Measurements from ENCODE around the gene GRIFIN. TPM values are rescaled to one million over a fixed set of nuclear protein-coding genes. Genes with fewer than 3 reads are reported as not detected.
"Not testable (repeated sequence)": the region's sequence is repeated elsewhere in the genome, so short reads cannot be mapped to it uniquely, and the experiment has no call there.

The GRIFIN gene
- polyA plus RNA-seq, 1 donor (not counting 4 experiments of a cell fraction or from before 2014, with no cell fraction given) = not detected

- no peaks in the 10 kb centered on the region for H3K27me3 ChIP-seq (ENCODE audit: control insufficient read depth, extremely low read depth, insufficient read depth, low read length)
- dilution Hi-C loops (cut with MboI; ENCODE audit: extremely low pct_ligation_motif_present, low sequenced_read_pairs) = no loop called here
- no peaks in the 10 kb centered on the region for H3K9me1 ChIP-seq (ENCODE audit: control insufficient read depth, extremely low read depth, insufficient read depth, low read length)
- no peaks in the 10 kb centered on the region for H3K9me3 ChIP-seq (ENCODE audit: control insufficient read depth, low read depth, low read length)
- H3K4me1 ChIP-seq (ENCODE audit: control insufficient read depth, extremely low read depth, insufficient read depth, low read length) = no peaks in the 10 kb centered on the region
- TF ChIP-seq CTCF (optimal IDR thresholded peaks at IDR 0.05 in 1 of 3, IDR thresholded peaks at IDR 0.05 in 1 of 3, conservative IDR thresholded peaks at IDR 0.05 in 1 of 3; ENCODE audit: extremely low read depth in 1 of 3, insufficient read depth in 2 of 3, low read length in 3 of 3) (no peak), EZH2 (IDR thresholded peaks at IDR 0.05; ENCODE audit: low read length) (no peak)
- H3K4me2 ChIP-seq (ENCODE audit: control insufficient read depth, extremely low read depth, insufficient read depth, low read depth, low read length) = no peak overlapping the region
- no peak overlapping the region for H3K9ac ChIP-seq (ENCODE audit: control insufficient read depth, extremely low read depth, insufficient read depth, low read length)
- FAIRE-seq (no peak), DNase-seq (ENCODE audit: low read depth, low spot score) (no peak)
- no peak overlapping the region for H2AFZ ChIP-seq (ENCODE audit: control insufficient read depth, low read length)
- no peaks in the 10 kb centered on the region for H3K36me3 ChIP-seq (ENCODE audit: control insufficient read depth in 2 of 2, extremely low read depth in 1 of 2, insufficient read depth in 2 of 2, low read length in 2 of 2)
- H4K20me1 ChIP-seq (ENCODE audit: control insufficient read depth, extremely low read depth, insufficient read depth, low read length) = no peaks in the 10 kb centered on the region
- H3K79me2 ChIP-seq (ENCODE audit: control insufficient read depth, insufficient read depth, low read length) = no peaks in the 10 kb centered on the region
- no peak overlapping the region for H3K4me3 ChIP-seq (ENCODE audit: control insufficient read depth in 2 of 3, extremely low read depth in 1 of 3, insufficient read depth in 2 of 3, low read depth in 1 of 3, low read length in 3 of 3)
- no peak overlapping the region for H3K27ac ChIP-seq (ENCODE audit: control insufficient read depth, insufficient read depth, low read length)
These were observed 16.5 kb downstream of the GRIFIN start for GRCh38 chr7:2459674-2460073.

GRCh38 chr7:2453849-2454248 lies 22.3 kb downstream of the GRIFIN start:
- H2AFZ ChIP-seq (ENCODE audit: control insufficient read depth, low read length); H3K4me2 ChIP-seq (ENCODE audit: control insufficient read depth, extremely low read depth, insufficient read depth, low read depth, low read length); H3K79me2 ChIP-seq (ENCODE audit: control insufficient read depth, insufficient read depth, low read length); H3K9me3 ChIP-seq (ENCODE audit: control insufficient read depth, low read depth, low read length); H3K9me1 ChIP-seq (ENCODE audit: control insufficient read depth, extremely low read depth, insufficient read depth, low read length); H3K4me1 ChIP-seq (ENCODE audit: control insufficient read depth, extremely low read depth, insufficient read depth, low read length); H3K27ac ChIP-seq (ENCODE audit: control insufficient read depth, insufficient read depth, low read length); H3K9ac ChIP-seq (ENCODE audit: control insufficient read depth, extremely low read depth, insufficient read depth, low read length); dilution Hi-C loops (cut with MboI; ENCODE audit: extremely low pct_ligation_motif_present, low sequenced_read_pairs); DNase-seq (ENCODE audit: low read depth, low spot score); H3K27me3 ChIP-seq (ENCODE audit: control insufficient read depth, extremely low read depth, insufficient read depth, low read length); H3K36me3 ChIP-seq (ENCODE audit: control insufficient read depth in 2 of 2, extremely low read depth in 1 of 2, insufficient read depth in 2 of 2, low read length in 2 of 2); FAIRE-seq; H4K20me1 ChIP-seq (ENCODE audit: control insufficient read depth, extremely low read depth, insufficient read depth, low read length); H3K4me3 ChIP-seq (ENCODE audit: control insufficient read depth in 2 of 3, extremely low read depth in 1 of 3, insufficient read depth in 2 of 3, low read depth in 1 of 3, low read length in 3 of 3): not testable (repeated sequence)

- no peak for TF ChIP-seq CTCF (optimal IDR thresholded peaks at IDR 0.05 in 1 of 3, IDR thresholded peaks at IDR 0.05 in 1 of 3, conservative IDR thresholded peaks at IDR 0.05 in 1 of 3; ENCODE audit: extremely low read depth in 1 of 3, insufficient read depth in 2 of 3, low read length in 3 of 3)
- no peak for TF ChIP-seq EZH2 (IDR thresholded peaks at IDR 0.05; ENCODE audit: low read length)
- Histone ChIP-seq H3K4me3 (ENCODE audit: control insufficient read depth in 2 of 3, extremely low read depth in 1 of 3, insufficient read depth in 2 of 3, low read depth in 1 of 3, low read length in 3 of 3) (no peak overlapping the region), H3K9ac (ENCODE audit: control insufficient read depth, extremely low read depth, insufficient read depth, low read length) (no peak overlapping the region), H3K79me2 (ENCODE audit: control insufficient read depth, insufficient read depth, low read length) (no peaks in the 10 kb centered on the region), H3K9me1 (ENCODE audit: control insufficient read depth, extremely low read depth, insufficient read depth, low read length) (no peaks in the 10 kb centered on the region), H3K4me1 (ENCODE audit: control insufficient read depth, extremely low read depth, insufficient read depth, low read length) (no peaks in the 10 kb centered on the region), H3K4me2 (ENCODE audit: control insufficient read depth, extremely low read depth, insufficient read depth, low read depth, low read length) (no peak overlapping the region), H3K9me3 (ENCODE audit: control insufficient read depth, low read depth, low read length) (no peaks in the 10 kb centered on the region), H3K27me3 (ENCODE audit: control insufficient read depth, extremely low read depth, insufficient read depth, low read length) (peaks cover 3% of the 10 kb centered on the region), H2AFZ (ENCODE audit: control insufficient read depth, low read length) (no peak overlapping the region), H3K36me3 (ENCODE audit: control insufficient read depth in 2 of 2, extremely low read depth in 1 of 2, insufficient read depth in 2 of 2, low read length in 2 of 2) (no peaks in the 10 kb centered on the region), H3K27ac (ENCODE audit: control insufficient read depth, insufficient read depth, low read length) (no peak overlapping the region), H4K20me1 (ENCODE audit: control insufficient read depth, extremely low read depth, insufficient read depth, low read length) (no peaks in the 10 kb centered on the region)
- dilution Hi-C loops (cut with MboI; ENCODE audit: extremely low pct_ligation_motif_present, low sequenced_read_pairs) = no loop called here
- DNase-seq (ENCODE audit: low read depth, low spot score) (no peak), FAIRE-seq (no peak)
These were observed 23.4 kb downstream of the GRIFIN start for GRCh38 chr7:2452643-2453270.
